Measurements from ENCODE around the gene SPZ1.
"Not testable (repeated sequence)": the region's sequence is repeated elsewhere in the genome, so short reads cannot be mapped to it uniquely, and the experiment has no call there.

The SPZ1 gene

GRCh38 chr5:80319702-80320101, at the start of gene SPZ1:
Gene SPZ1 (plus strand): TSS chr5:80320002. CDS start chr5:80320216, 214 bp downstream.
- DNase-seq: no peak

DNA sequence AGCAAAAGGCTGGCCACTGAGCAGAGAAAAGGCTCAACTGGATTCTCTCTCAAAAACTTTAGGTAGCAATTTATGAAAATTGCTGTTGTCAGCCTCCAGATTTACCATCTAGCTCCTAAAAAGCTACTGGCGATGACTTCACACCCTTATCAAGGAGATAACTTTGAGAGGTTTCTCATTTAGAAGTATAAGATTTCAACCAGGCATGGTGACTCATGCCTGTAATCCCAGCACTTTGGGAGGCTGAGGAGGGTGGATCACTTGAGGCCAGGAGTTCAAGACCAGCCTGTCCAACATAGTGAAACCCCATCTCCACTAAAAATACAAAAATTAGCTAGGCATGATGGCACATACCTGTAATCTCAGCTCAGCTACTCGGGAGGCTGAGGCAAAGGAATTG, 49.3 kb upstream of the SPZ1 start:
- not testable (repeated sequence) for DNase-seq

DNA sequence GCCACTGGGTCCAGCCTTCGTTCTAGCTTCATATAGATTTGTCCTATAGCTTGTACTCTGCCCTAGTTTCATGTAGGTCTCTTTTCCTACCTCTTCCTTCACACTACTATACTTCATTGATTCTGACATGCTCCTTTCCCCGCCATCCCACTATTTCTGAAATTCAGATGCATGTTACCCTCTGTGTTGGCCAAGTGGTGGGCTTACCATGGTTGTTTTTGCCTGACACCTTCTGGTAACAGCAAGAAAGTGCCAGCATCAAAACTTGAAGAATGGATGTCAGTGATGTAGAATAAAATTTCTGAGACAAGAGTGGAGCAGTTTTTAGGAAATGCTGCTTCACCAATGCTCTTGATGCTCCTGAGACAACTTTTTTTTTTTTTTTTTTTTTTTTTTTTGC, 44.5 kb upstream of the SPZ1 start:
- DNase-seq: no peak

DNA sequence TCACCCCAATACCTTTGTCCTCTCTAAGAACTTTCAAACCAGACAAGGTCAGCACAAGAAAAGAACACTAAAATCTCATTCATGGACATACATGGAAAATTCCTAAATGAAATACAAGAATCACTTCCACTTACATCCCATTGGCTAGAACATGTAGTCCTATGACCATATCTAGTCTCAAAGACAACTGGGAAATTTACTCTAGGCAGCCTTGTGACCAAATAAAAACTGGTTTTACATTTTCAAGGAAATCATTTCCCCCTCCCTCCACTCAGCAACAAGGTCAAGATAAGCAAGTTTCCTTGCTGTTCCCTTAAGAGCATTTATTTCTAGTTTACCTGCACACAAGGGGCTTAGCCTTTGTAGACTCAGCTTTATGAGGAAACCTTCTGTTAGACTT, 43.6 kb upstream of the SPZ1 start:
- DNase-seq: no peak

GRCh38 chr5:80277191-80277590, 42.6 kb upstream of the SPZ1 start:
- DNase-seq: no peak

- no peak for DNase-seq
Measured at GRCh38 chr5:80282054-80282453, 37.7 kb upstream of the SPZ1 start.

GRCh38 chr5:80283360-80283759, 36.4 kb upstream of the SPZ1 start:
- no peak for DNase-seq

DNA sequence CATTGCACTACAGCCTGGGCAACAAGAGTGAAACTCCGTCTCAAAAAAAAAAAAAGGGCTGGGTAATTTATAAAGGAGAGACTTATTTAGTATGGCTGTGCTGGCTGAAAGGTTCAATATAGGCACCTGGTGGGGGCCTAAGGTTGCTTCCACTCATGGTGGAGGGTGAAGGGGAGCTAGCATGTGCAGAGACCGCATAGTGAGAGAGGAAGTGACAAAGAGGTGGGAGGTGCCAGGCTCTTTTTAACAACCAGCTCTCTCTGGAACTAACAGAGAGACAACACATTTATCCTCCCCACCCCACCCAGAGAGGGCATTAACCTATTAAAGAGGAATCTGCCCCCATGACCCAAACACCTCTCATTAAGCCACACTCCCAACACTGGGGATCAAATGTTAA, 35.1 kb upstream of the SPZ1 start:
- DNase-seq: no peak

DNA sequence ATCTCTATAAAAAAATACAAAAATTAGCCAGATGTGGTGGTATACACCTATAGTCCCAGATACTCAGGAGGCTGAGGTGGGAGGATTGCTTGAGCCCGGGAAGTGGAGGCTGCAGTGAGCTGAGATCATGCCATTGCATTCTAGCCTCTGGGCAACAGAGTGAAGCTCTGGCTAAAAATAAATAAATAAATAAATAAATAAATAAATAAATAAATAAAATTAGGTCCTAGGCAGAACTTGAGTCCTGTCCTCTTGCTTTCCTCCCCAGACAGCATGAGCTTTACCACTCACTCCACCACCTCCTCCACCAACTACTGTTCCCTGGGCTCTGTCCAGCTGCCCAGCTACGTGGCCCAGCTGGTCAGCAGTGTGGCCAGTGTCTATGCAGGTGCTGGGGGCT, 31.6 kb upstream of the SPZ1 start:
- no peak for DNase-seq

DNA sequence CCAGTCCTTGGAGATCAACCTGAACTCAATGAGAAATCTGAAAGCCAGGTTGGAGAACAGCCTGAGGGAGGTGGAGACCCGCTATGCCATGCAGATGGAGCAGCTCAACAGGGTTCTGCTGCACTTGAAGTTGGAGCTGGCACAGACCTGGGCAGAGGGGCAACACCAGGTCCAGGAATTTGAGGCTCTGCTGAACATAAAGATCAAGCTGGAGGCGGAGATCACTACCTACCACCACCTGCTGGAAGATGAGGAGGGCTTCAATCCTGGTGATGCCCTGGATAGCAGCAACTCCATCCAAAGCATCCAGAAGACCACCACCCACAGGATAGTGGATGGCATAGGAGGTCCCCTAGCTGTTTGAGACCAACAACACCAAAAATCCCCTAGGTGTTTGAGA, 30.5 kb upstream of the SPZ1 start:
- no peak for DNase-seq

GRCh38 chr5:80291761-80292160, 28.0 kb upstream of the SPZ1 start:
- no peak for DNase-seq

DNA sequence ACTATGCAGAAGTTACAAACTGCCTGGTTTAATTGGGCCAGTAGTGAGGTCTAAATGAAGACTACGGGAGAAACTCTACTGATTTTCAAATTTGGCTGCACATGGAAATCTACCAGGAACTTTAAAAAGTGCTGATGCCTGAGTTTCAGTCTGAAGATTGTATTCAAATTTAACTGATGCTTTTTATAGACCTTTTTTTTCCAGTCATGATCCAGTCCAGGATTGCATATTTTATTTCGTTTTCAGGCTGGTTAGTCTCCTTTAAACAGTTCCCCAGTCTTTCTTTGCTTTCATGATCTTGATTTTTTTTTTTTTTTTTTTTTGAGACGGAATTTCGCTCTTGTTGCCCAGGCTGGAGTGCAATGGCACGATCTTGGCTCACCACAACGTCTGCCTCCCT, 23.7 kb upstream of the SPZ1 start:
- no peak for DNase-seq

DNA sequence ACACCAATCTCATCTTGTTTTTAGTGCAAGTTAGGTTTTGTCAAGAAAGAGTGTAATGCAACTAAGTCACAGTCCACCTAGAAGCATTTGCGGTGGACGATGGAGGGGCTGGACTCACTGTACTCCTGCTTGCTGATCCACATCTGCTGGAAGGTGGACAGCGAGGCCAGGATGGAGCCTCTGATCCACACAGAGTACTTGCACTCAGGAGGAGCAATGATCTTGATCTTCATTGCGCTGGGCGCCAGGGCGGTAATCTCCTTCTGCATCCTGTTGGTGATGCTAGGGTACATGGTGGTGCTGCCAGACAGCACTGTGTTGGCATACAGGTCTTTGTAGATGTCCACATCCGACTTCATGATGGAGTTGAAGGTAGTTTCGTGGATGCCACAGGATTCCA, 20.2 kb upstream of the SPZ1 start:
- DNase-seq: no peak

- DNase-seq: no peak
Measured at GRCh38 chr5:80300125-80300524, 19.7 kb upstream of the SPZ1 start.

DNA sequence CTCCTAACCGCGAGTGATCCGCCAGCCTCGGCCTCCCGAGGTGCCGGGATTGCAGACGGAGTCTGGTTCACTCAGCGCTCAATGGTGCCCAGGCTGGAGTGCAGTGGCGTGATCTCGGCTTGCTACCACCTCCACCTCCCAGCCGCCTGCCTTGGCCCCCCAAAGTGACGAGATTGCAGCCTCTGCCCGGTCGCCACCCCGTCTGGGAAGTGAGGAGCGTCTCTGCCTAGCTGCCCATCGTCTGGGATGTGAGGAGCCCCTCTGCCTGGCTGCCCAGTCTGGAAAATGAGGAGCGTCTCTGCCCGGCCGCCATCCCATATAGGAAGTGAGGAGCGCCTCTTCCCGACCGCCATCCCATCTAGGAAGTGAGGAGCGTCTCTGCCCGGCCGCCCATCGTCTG, 19.0 kb upstream of the SPZ1 start:
- DNase-seq: not testable (repeated sequence)

- not testable (repeated sequence) for DNase-seq
Measured at GRCh38 chr5:80301342-80301741, 18.5 kb upstream of the SPZ1 start.

DNA sequence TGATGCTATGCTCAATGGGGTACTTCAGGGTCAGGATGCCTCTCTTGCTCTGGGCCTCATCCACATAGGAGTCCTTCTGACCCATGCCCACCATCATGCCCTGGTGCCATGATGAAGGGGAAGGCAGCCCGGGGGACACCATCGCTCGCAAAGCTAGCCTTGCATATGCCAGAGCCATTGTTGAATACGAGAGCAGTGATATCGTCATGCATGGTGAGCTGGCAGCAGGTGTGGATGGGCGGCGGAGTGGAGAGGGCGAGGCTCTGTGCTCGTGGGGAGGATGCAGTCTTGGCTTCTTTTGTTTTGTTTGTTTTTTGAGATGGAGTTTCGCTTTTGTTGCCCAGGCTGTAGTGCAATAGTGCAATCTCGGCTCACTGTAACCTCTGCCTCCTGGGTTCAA, 17.2 kb upstream of the SPZ1 start:
- DNase-seq: no peak

- no peak for DNase-seq
Measured at GRCh38 chr5:80308526-80308925, 11.3 kb upstream of the SPZ1 start.

DNA sequence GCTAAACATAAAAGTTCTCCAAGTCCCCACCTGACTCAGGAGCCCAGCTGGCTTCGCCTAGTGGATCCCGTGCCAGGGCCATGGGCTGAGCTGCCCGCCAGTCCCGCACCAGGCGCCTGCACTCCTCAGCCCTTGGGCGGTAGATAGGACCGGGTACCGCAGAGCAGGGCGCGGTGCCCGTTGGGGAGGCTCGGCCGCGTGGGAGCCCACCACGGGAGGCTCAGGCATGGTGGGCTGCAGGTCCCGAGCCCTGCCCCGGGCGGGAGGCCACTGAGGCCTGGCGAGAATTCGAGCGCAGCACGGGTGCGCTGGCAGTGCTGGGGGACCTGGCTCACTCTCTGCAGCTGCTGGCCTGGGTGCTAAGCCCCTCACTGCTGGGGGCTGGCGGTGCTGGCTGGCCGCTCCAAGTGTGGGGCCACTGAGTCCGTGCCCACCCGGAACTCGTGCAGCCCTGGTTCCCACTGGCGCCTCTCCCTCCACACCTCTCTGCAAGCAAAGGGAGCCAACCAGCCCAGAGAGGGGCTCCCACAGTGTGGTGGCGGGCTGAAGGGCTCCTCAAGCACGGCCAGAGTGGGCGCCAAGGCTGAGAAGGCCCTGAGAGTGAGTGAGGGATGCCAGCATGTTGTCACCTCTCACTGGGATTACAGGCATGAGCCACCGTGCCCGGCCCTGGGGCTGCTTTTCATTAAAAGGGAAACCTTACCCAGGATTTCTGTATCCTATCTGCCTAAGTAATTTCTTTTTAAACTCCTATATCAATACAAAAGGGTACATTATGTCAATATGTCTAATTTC, 9.7 kb upstream of the SPZ1 start:
- DNase-seq: no peak

- no peak for DNase-seq
Measured at GRCh38 chr5:80315244-80315643, 4.6 kb upstream of the SPZ1 start.

DNA sequence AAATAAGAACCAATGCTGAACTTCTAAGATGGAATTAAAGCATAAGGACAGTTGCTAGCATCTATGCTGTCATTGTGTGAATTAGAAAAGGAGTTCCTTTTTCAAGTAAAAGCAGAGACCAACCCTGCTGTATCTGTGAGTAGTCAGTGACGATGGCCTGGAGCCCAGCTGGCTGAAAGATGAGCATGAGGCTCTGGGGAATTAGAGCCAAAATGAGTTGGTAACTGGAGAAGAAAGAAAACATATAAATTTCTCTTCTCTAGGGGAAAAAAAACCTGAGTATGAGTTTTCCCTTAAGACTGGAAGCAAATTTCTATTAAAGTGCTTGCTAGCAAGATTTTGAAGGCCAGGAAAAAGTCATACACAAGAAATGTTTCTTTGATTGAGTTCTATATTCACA, 1.6 kb upstream of the SPZ1 start:
- DNase-seq: no peak

DNA sequence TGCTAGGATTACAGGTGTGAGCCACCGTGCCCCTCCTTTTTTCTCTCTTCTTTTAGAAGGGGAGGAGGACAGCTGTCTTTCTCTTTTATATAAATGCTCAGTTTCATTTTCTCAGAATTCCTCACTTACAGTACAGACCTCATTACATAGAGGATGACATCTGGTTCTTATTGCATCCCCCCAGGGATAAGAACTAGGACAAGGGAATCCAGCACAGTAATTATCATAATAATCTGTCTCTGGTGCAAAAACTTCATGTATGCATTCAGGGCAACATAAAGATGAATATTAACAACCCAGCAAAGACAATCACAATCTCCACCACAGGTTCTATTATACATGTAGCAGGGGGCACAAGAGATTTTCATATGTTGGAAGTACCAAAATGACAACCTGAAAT, 5.1 kb downstream of the SPZ1 start:
- no peak for DNase-seq

GRCh38 chr5:80326468-80326867, 6.7 kb downstream of the SPZ1 start:
- DNase-seq: no peak

- no peak for DNase-seq
Measured at GRCh38 chr5:80337379-80337778, 17.6 kb downstream of the SPZ1 start.

GRCh38 chr5:80339116-80339515, 19.3 kb downstream of the SPZ1 start:
- DNase-seq: no peak

All from COR-L47 (cell line).